Measurements from ENCODE around the gene TRIM15. TPM values are rescaled to one million over a fixed set of nuclear protein-coding genes. Genes with fewer than 3 reads are reported as not detected.

Gene TRIM15
- total and polyA plus RNA-seq, 10 of the 15 experiments (the other 5 are each of a cell fraction or from before 2014, with no cell fraction given), result 0.29 TPM; not detected in 9

DNA sequence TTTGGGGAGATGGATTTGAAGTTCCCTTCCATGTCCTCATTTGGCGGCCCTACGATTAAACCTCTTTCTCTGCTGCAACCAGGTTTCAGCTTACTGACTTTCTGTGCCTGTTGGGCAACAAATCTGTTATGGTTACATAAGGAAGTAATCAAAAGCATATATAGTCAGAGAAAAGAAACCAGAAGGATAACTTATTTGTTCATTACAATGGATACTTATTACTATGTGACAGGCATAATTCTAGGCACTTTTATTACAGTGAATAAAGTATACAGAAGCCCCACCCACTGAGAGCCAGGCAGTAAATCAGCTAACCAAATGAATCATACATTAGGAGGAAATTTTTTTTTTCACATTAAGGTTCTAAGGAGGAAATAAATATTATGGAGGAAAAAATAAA, 40.8 kb upstream of the TRIM15 start:
- DNase-seq (ENCODE audit: low read depth, low spot score) (no peak), FAIRE-seq (no peak), ATAC-seq (no peak)
- in situ Hi-C loops (cut with MboI) (no loop called here), intact Hi-C loops (cut with micrococcal nuclease; ENCODE audit: unreplicated experiment) (no loop called here)
- ChIA-PET RAD21 (ENCODE audit: unreplicated experiment) (interaction anchor here (0.8 to 1.6 kb wide), 6 partner anchors 8 to 19 kb away, joined by 3 to 5 read pairs (median 4); partner anchors contain the start of gene TRIM31), CTCF (interaction anchor here (0.8 to 7.3 kb wide), 5 partner anchors 9 to 49 kb away, joined by 3 to 193 read pairs (median 19); partner anchors contain the start of gene TRIM31), SMC1A (ENCODE audit: uncharacterized antibody, unreplicated experiment) (interaction anchor here (0.9 to 18.7 kb wide), 3 partner anchors 9 to 44 kb away, joined by 4 to 647 read pairs (median 11); partner anchors contain the start of gene TRIM31), POLR2A (interaction anchor here (1.1 to 7.2 kb wide), 3 partner anchors 9 to 18 kb away, joined by 3 to 54 read pairs (median 3); partner anchors contain the start of gene TRIM31)
- H3K27ac ChIP-seq (ENCODE audit: control insufficient read depth, insufficient read depth), result no peak overlapping the region
- H4K20me1 ChIP-seq (ENCODE audit: control insufficient read depth, insufficient read depth), result no peaks in the 10 kb centered on the region
- no peak overlapping the region for H2AFZ ChIP-seq (ENCODE audit: control insufficient read depth, low read depth, low read length)
- no peaks in the 10 kb centered on the region for H3K79me2 ChIP-seq (ENCODE audit: control insufficient read depth, insufficient read depth, low read length)
- BruUV-seq (replicated peaks), result no TSS peak
- 67% methylated on average over 2 of the region's 2 CpGs for WGBS (ENCODE audit: insufficient coverage, insufficient replicate concordance, low lambda C conversion rate, missing lambda C conversion rate)
- no peak overlapping the region for H3K9ac ChIP-seq (ENCODE audit: control insufficient read depth, insufficient read depth, low read length)
- no peak overlapping the region for H3K4me2 ChIP-seq (ENCODE audit: control insufficient read depth, insufficient read depth)
- peaks cover 0 to 1% of the 10 kb centered on the region in 2 experiments; a peak in 3 of 4 replicates for H3K27me3 ChIP-seq (replicated peaks in 1 of 2; ENCODE audit: control insufficient read depth in 2 of 2, insufficient read depth in 2 of 2, low read length in 1 of 2)
- no peaks in the 10 kb centered on the region for H3K9me3 ChIP-seq (replicated peaks; ENCODE audit: control insufficient read depth, insufficient read depth, low read length)
- H3K4me3 ChIP-seq, result no peak overlapping the region
- no peaks in the 10 kb centered on the region for H3K36me3 ChIP-seq (ENCODE audit: control insufficient read depth in 2 of 2, insufficient read depth in 2 of 2, low read length in 1 of 2)
- no peaks in the 10 kb centered on the region for H3K4me1 ChIP-seq (ENCODE audit: control insufficient read depth, insufficient read depth, low read length)
- TF ChIP-seq MTA2 (IDR thresholded peaks at IDR 0.05; ENCODE audit: low read depth) (no peak), TARDBP (IDR thresholded peaks at IDR 0.05; ENCODE audit: borderline replicate concordance) (no peak), BCL11A (IDR thresholded peaks at IDR 0.05; ENCODE audit: low read depth, low read length) (no peak), IKZF1 (conservative IDR thresholded peaks at IDR 0.05) (no peak), BRCA1 (IDR thresholded peaks at IDR 0.05; ENCODE audit: low read depth, low read length) (no peak), RFX5 (IDR thresholded peaks at IDR 0.05; ENCODE audit: low read depth, low read length) (no peak), RAD51 (IDR thresholded peaks at IDR 0.05) (no peak), YBX1 (IDR thresholded peaks at IDR 0.05) (no peak), KDM1A (IDR thresholded peaks at IDR 0.05; ENCODE audit: borderline replicate concordance) (no peak), HDAC2 (IDR thresholded peaks at IDR 0.05) (no peak), NFXL1 (IDR thresholded peaks at IDR 0.05; ENCODE audit: borderline replicate concordance) (no peak), NR2C2 (IDR thresholded peaks at IDR 0.05; ENCODE audit: borderline replicate concordance, control insufficient read depth, insufficient read length, low read depth) (no peak), RCOR1 (conservative IDR thresholded peaks at IDR 0.05; ENCODE audit: low read depth, low read length) (no peak)
- TF ChIP-seq, protein P1, sequence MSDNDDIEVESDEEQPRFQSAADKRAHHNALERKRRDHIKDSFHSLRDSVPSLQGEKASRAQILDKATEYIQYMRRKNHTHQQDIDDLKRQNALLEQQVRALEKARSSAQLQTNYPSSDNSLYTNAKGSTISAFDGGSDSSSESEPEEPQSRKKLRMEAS (IDR thresholded peaks at IDR 0.05; ENCODE audit: low read depth, low read length), result no peak
- TF ChIP-seq, protein P2, sequence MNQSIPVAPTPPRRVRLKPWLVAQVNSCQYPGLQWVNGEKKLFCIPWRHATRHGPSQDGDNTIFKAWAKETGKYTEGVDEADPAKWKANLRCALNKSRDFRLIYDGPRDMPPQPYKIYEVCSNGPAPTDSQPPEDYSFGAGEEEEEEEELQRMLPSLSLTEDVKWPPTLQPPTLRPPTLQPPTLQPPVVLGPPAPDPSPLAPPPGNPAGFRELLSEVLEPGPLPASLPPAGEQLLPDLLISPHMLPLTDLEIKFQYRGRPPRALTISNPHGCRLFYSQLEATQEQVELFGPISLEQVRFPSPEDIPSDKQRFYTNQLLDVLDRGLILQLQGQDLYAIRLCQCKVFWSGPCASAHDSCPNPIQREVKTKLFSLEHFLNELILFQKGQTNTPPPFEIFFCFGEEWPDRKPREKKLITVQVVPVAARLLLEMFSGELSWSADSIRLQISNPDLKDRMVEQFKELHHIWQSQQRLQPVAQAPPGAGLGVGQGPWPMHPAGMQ (IDR thresholded peaks at IDR 0.05; ENCODE audit: borderline replicate concordance), result no peak
- TF ChIP-seq, protein P3, sequence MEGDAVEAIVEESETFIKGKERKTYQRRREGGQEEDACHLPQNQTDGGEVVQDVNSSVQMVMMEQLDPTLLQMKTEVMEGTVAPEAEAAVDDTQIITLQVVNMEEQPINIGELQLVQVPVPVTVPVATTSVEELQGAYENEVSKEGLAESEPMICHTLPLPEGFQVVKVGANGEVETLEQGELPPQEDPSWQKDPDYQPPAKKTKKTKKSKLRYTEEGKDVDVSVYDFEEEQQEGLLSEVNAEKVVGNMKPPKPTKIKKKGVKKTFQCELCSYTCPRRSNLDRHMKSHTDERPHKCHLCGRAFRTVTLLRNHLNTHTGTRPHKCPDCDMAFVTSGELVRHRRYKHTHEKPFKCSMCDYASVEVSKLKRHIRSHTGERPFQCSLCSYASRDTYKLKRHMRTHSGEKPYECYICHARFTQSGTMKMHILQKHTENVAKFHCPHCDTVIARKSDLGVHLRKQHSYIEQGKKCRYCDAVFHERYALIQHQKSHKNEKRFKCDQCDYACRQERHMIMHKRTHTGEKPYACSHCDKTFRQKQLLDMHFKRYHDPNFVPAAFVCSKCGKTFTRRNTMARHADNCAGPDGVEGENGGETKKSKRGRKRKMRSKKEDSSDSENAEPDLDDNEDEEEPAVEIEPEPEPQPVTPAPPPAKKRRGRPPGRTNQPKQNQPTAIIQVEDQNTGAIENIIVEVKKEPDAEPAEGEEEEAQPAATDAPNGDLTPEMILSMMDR (IDR thresholded peaks at IDR 0.05 in 2 of 3, conservative IDR thresholded peaks at IDR 0.05 in 1 of 3; ENCODE audit: control insufficient read depth in 2 of 3, extremely low read depth in 1 of 3, insufficient read depth in 1 of 3, low read depth in 3 of 3, low read length in 3 of 3), result no peak
- TF ChIP-seq, protein P4, sequence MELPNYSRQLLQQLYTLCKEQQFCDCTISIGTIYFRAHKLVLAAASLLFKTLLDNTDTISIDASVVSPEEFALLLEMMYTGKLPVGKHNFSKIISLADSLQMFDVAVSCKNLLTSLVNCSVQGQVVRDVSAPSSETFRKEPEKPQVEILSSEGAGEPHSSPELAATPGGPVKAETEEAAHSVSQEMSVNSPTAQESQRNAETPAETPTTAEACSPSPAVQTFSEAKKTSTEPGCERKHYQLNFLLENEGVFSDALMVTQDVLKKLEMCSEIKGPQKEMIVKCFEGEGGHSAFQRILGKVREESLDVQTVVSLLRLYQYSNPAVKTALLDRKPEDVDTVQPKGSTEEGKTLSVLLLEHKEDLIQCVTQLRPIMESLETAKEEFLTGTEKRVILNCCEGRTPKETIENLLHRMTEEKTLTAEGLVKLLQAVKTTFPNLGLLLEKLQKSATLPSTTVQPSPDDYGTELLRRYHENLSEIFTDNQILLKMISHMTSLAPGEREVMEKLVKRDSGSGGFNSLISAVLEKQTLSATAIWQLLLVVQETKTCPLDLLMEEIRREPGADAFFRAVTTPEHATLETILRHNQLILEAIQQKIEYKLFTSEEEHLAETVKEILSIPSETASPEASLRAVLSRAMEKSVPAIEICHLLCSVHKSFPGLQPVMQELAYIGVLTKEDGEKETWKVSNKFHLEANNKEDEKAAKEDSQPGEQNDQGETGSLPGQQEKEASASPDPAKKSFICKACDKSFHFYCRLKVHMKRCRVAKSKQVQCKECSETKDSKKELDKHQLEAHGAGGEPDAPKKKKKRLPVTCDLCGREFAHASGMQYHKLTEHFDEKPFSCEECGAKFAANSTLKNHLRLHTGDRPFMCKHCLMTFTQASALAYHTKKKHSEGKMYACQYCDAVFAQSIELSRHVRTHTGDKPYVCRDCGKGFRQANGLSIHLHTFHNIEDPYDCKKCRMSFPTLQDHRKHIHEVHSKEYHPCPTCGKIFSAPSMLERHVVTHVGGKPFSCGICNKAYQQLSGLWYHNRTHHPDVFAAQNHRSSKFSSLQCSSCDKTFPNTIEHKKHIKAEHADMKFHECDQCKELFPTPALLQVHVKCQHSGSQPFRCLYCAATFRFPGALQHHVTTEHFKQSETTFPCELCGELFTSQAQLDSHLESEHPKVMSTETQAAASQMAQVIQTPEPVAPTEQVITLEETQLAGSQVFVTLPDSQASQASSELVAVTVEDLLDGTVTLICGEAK (IDR thresholded peaks at IDR 0.05; ENCODE audit: borderline replicate concordance), result no peak

All from GM12878 (cell line).